CD14-positive monocyte (primary cell): Measurements from ENCODE around the gene AMBP. TPM values are rescaled to one million over a fixed set of nuclear protein-coding genes. Genes with fewer than 3 reads are reported as not detected.

Experiments used
- DNase-seq, 3 donors: peaks; one replicate each; pipeline ENCODE4 v3.0.0-alpha.2; 2011 to 2022
- H2AFZ ChIP-seq: 2 replicates; pipeline ENCODE4 v1.6.0; 2012; ENCODE audit warnings: mild to moderate bottlenecking, low read depth, low read length, inconsistent platforms; ENCODE audit not compliant: insufficient read depth, poor library complexity, severe bottlenecking
- H3K27ac ChIP-seq, 2 donors: 1 replicate in 1 of 2; 2 replicates in 1 of 2; pipeline ENCODE4 v1.5.1; 2012 to 2013; ENCODE audit warnings: low read length in 2 of 2, control low read depth in 1 of 2, inconsistent platforms in 1 of 2, low read depth in 1 of 2, mild to moderate bottlenecking in 1 of 2
- H3K27me3 ChIP-seq, 2 donors: one replicate each; pipeline versions ENCODE4 v1.6.0 to v1.6.1; 2011 to 2013; ENCODE audit warnings: low read length in 2 of 2; ENCODE audit not compliant: control insufficient read depth in 2 of 2, insufficient read depth in 2 of 2
- H3K36me3 ChIP-seq, 2 donors: replicated peaks in 1 of 2; 1 replicate in 1 of 2; 2 replicates in 1 of 2; pipeline versions ENCODE4 v1.5.1 to v1.6.1; 2012 to 2013; ENCODE audit warnings: low read length in 2 of 2, control low read depth in 1 of 2, inconsistent platforms in 1 of 2, mild to moderate bottlenecking in 1 of 2; ENCODE audit not compliant: insufficient read depth in 2 of 2, control insufficient read depth in 1 of 2
- H3K4me1 ChIP-seq, 2 donors: 1 replicate in 1 of 2; 2 replicates in 1 of 2; pipeline versions ENCODE4 v1.5.1 to v1.6.1; 2012 to 2013; ENCODE audit warnings: low read length in 2 of 2, control low read depth in 1 of 2, inconsistent platforms in 1 of 2, mild to moderate bottlenecking in 1 of 2, moderate library complexity in 1 of 2; ENCODE audit not compliant: insufficient read depth in 2 of 2, control insufficient read depth in 1 of 2
- H3K4me2 ChIP-seq: replicated peaks from 2 replicates; pipeline ENCODE3; 2012; ENCODE audit warnings: low read length, moderate library complexity, mild to moderate bottlenecking; ENCODE audit not compliant: poor library complexity, severe bottlenecking; ENCODE audit errors: extremely low read depth
- H3K4me3 ChIP-seq, 3 experiments: fragments of 200-600 bp in 1 of 3; sonication (generic) in 1 of 3; replicated peaks in 1 of 3; 1 replicate in 2 of 3; 2 replicates in 1 of 3; pipeline ENCODE4 v1.5.1; 2011 to 2013; ENCODE audit warnings: low read length in 3 of 3, mild to moderate bottlenecking in 3 of 3, control low read depth in 2 of 3, low read depth in 2 of 3, inconsistent platforms in 1 of 3, moderate library complexity in 1 of 3
- H3K79me2 ChIP-seq: 2 replicates; pipeline ENCODE4 v1.6.0; 2012; ENCODE audit warnings: mild to moderate bottlenecking, control low read depth, inconsistent platforms, low read length, moderate library complexity; ENCODE audit not compliant: insufficient read depth
- H3K9ac ChIP-seq: 2 replicates; pipeline ENCODE4 v1.6.0; 2017; ENCODE audit warnings: low read length, mild to moderate bottlenecking; ENCODE audit not compliant: insufficient read depth, poor library complexity, severe bottlenecking
- H3K9me3 ChIP-seq, 2 donors: replicated peaks in 1 of 2; 1 replicate in 1 of 2; 2 replicates in 1 of 2; pipeline versions ENCODE4 v1.5.1 to v1.6.1; 2012 to 2013; ENCODE audit warnings: low read length in 2 of 2, control low read depth in 1 of 2; ENCODE audit not compliant: control insufficient read depth in 1 of 2, insufficient read depth in 1 of 2
- H4K20me1 ChIP-seq: 2 replicates; pipeline ENCODE4 v1.6.0; 2012; ENCODE audit warnings: mild to moderate bottlenecking, low read length, control low read depth, moderate library complexity; ENCODE audit not compliant: insufficient read depth
- H3K27ac Mint-ChIP-seq, 7 donors: one replicate each; pipeline ENCODE4 v1.8.0; 2020; ENCODE audit warnings: mild to moderate bottlenecking in 7 of 7, mixed read lengths in 7 of 7, moderate library complexity in 6 of 7, inconsistent platforms in 2 of 7
- H3K27me3 Mint-ChIP-seq, 3 donors: one replicate each; pipeline ENCODE4 v1.8.0; 2021 to 2022; ENCODE audit warnings: low read depth in 3 of 3, mild to moderate bottlenecking in 3 of 3, mixed read lengths in 3 of 3, moderate library complexity in 3 of 3, inconsistent platforms in 1 of 3
- H3K36me3 Mint-ChIP-seq, 2 donors: one replicate each; pipeline ENCODE4 v1.8.0; 2020; ENCODE audit warnings: mixed read lengths in 2 of 2, inconsistent platforms in 1 of 2, mild to moderate bottlenecking in 1 of 2
- H3K4me1 Mint-ChIP-seq: one replicate; pipeline ENCODE4 v1.8.0; 2020; ENCODE audit warnings: mild to moderate bottlenecking, mixed read lengths
- H3K4me3 Mint-ChIP-seq, 2 donors: one replicate each; pipeline ENCODE4 v1.8.0; 2020; ENCODE audit warnings: mild to moderate bottlenecking in 2 of 2, mixed read lengths in 2 of 2, moderate library complexity in 1 of 2
- H3K9me3 Mint-ChIP-seq, 7 donors: one replicate each; pipeline ENCODE4 v1.8.0; 2020 to 2022; ENCODE audit warnings: mixed read lengths in 7 of 7, mild to moderate bottlenecking in 6 of 7, moderate library complexity in 6 of 7, inconsistent platforms in 2 of 7
- WGBS: methylation state at CpG from one replicate; pipeline ENCODE4 v1.1.5; 2013; ENCODE audit warnings: missing lambda C conversion rate; ENCODE audit not compliant: insufficient coverage; 5-methylcytosine and 5-hydroxymethylcytosine counted together
- intact Hi-C, 2 donors: fragments of 100-400 bp; cut with micrococcal nuclease; formaldehyde crosslinking; loops; one replicate each; pipeline versions ENCODE4 v1.15.0 to v1.15.1; 2023
- polyA plus RNA-seq, 3 donors: library from polyadenylated mRNA; depleted of rRNA in 1 of 3; unstranded in 2 of 3; stranded (reverse) in 1 of 3; fragments of 300-500 nt in 2 of 3; fragments of >200 nt in 1 of 3; fragmentation: Illumina TruSeq in 2 of 3; gene quantifications; 1 replicate in 2 of 3; 2 replicates in 1 of 3; pipeline ENCODE4 v1.2.3, GENCODE V29; 2012 to 2021
- TF ChIP-seq, protein P1 (sequence below): fragments of 200-600 bp; IDR thresholded peaks from one replicate; pipeline ENCODE4 v1.8.0; 2022; ENCODE audit warnings: antibody characterized with exemption, mild to moderate bottlenecking

Gene AMBP
- polyA plus RNA-seq, 3 donors: not detected

DNA sequence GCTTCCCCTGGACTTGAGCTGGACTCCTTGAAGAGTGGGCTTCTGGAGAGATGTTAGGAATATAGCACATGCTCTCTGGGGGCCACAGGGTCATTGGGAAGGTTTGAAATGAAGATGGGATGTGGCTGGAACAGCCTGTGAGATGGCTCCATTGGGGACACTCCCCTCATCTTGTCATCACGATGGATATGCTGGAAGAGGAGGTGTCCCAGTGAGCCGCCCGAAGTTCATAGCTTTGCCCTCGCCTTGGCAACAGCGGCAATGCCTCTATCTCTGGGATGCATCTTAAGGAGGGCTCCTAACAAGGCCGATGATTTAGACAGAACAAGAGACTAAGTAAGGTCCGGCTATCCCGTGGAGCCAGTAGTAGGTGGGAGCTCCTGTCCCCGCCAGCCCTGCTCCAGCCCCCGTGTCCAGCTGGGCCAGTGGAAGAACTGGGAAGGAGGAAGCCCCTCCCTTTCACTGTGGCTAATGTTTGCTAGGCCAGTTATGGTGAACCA is 23.9 kb downstream of the AMBP start:
- H3K27me3 Mint-ChIP-seq: peaks cover 0 to 2% (median 0%) of the 10 kb centered on the region in 3 donors
- no peak for DNase-seq
- intact Hi-C loops: no loop called here

DNA sequence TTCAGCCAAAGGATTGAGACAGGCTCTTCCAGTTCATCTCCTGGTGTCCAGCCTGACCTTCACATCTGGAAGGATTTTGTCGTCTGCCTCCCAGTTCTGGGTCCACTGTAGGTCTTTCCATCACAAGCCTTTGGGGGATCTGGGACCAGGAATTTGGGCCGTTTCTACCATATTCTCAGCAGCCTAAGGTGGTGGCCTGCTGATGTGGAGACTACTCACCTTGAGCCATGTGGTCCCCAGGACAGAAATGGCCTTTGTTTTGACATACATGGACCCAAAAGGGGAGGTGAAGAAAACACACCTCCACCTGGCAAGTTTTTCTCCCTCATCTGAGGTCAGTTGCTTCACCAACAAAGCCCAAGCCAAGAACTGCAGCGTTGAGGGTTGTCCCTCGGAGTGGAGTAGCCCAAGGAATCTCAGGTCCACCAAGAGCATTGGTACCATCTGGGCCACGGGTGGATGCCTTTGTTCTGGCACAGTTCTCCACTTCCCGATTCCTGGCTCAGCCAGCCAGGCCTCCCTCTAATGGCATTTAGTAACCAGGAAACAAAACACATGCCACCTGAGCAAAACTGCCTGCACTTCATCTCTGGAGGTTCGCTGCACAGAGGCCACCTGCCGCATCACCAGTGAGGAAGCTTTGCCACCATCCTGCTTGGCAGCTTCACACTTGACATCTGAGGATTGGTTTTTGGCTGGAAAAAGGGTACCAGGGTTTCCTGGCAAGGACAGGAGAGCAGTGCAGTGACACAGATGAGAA is 24.7 kb downstream of the AMBP start:
- intact Hi-C loops: no loop called here
- Mint-ChIP-seq H3K4me3 (no peak overlapping the region), H3K27ac (peak overlapping the region in 2 of 7 donors; percentile 6 to 55), H3K4me1 (no peaks in the 10 kb centered on the region), H3K27me3 (peaks cover 0 to 2% (median 0%) of the 10 kb centered on the region in 3 donors), H3K9me3 (no peaks in the 10 kb centered on the region), H3K36me3 (peaks cover 16 to 27% of the 10 kb centered on the region in 2 donors)
- Histone ChIP-seq H3K4me1 (no peaks in the 10 kb centered on the region), H3K79me2 (no peaks in the 10 kb centered on the region), H3K27ac (no peak overlapping the region), H3K4me3 (no peak overlapping the region), H2AFZ (no peak overlapping the region), H3K9me3 (no peaks in the 10 kb centered on the region), H3K9ac (no peak overlapping the region), H3K4me2 (no peak overlapping the region), H4K20me1 (no peaks in the 10 kb centered on the region), H3K27me3 (no peaks in the 10 kb centered on the region), H3K36me3 (peaks cover 13 to 24% of the 10 kb centered on the region in 2 donors)
- TF ChIP-seq, protein P1, sequence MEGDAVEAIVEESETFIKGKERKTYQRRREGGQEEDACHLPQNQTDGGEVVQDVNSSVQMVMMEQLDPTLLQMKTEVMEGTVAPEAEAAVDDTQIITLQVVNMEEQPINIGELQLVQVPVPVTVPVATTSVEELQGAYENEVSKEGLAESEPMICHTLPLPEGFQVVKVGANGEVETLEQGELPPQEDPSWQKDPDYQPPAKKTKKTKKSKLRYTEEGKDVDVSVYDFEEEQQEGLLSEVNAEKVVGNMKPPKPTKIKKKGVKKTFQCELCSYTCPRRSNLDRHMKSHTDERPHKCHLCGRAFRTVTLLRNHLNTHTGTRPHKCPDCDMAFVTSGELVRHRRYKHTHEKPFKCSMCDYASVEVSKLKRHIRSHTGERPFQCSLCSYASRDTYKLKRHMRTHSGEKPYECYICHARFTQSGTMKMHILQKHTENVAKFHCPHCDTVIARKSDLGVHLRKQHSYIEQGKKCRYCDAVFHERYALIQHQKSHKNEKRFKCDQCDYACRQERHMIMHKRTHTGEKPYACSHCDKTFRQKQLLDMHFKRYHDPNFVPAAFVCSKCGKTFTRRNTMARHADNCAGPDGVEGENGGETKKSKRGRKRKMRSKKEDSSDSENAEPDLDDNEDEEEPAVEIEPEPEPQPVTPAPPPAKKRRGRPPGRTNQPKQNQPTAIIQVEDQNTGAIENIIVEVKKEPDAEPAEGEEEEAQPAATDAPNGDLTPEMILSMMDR: no peak
- DNase-seq: no peak
- WGBS: 96% methylated on average over 8 of the region's 8 CpGs

More for the DNA sequence above, 23.9 kb downstream of the AMBP start:
- H3K27ac ChIP-seq: no peak overlapping the region
- H3K4me3 Mint-ChIP-seq: no peak overlapping the region
- no peaks in the 10 kb centered on the region for H4K20me1 ChIP-seq
- H3K36me3 ChIP-seq: peaks cover 5 to 16% of the 10 kb centered on the region in 2 donors
- H2AFZ ChIP-seq: no peak overlapping the region
- no peaks in the 10 kb centered on the region for H3K4me1 Mint-ChIP-seq
- H3K9ac ChIP-seq: no peak overlapping the region
- no peak overlapping the region for H3K4me2 ChIP-seq
- H3K27ac Mint-ChIP-seq: no peak overlapping the region
- no peak overlapping the region for H3K4me3 ChIP-seq
- H3K27me3 ChIP-seq: no peaks in the 10 kb centered on the region
- no peaks in the 10 kb centered on the region for H3K79me2 ChIP-seq
- peaks cover 8 to 22% of the 10 kb centered on the region in 2 donors for H3K36me3 Mint-ChIP-seq
- TF ChIP-seq, protein P1: no peak
- H3K9me3 ChIP-seq: no peaks in the 10 kb centered on the region
- no peaks in the 10 kb centered on the region for H3K4me1 ChIP-seq
- 100% methylated on average over 6 of the region's 10 CpGs for WGBS
- no peaks in the 10 kb centered on the region for H3K9me3 Mint-ChIP-seq
